ENCODE data around the gene CHCHD3. TPM values are rescaled to one million over a fixed set of nuclear protein-coding genes. Genes with fewer than 3 reads are reported as not detected.

CHCHD3 gene
- total RNA-seq, 2 donors from 2014 or later, result 36.1 to 43.0 TPM

- H3K36me3 ChIP-seq, result peaks cover 2% of the 10 kb centered on the region
- no peaks in the 10 kb centered on the region for H3K9me3 ChIP-seq
- no peaks in the 10 kb centered on the region for H3K27me3 ChIP-seq (replicated peaks; ENCODE audit: insufficient read depth)
- TF ChIP-seq, protein P1, sequence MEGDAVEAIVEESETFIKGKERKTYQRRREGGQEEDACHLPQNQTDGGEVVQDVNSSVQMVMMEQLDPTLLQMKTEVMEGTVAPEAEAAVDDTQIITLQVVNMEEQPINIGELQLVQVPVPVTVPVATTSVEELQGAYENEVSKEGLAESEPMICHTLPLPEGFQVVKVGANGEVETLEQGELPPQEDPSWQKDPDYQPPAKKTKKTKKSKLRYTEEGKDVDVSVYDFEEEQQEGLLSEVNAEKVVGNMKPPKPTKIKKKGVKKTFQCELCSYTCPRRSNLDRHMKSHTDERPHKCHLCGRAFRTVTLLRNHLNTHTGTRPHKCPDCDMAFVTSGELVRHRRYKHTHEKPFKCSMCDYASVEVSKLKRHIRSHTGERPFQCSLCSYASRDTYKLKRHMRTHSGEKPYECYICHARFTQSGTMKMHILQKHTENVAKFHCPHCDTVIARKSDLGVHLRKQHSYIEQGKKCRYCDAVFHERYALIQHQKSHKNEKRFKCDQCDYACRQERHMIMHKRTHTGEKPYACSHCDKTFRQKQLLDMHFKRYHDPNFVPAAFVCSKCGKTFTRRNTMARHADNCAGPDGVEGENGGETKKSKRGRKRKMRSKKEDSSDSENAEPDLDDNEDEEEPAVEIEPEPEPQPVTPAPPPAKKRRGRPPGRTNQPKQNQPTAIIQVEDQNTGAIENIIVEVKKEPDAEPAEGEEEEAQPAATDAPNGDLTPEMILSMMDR (IDR thresholded peaks at IDR 0.05), result no peak
- ATAC-seq (ENCODE audit: insufficient number of reproducible peaks, low FRiP score, low read depth) (no peak), DNase-seq (ENCODE audit: low spot score) (no peak)
- no peak overlapping the region for H3K4me3 ChIP-seq
- no peaks in the 10 kb centered on the region for H3K4me1 ChIP-seq (ENCODE audit: control insufficient read depth in 1 of 2, low read depth in 2 of 2)
- H3K27ac ChIP-seq, result no peak overlapping the region
Measured at GRCh38 chr7:132793474-132793873, 288.4 kb downstream of the CHCHD3 start.

GRCh38 chr7:132791036-132791435 is 290.9 kb downstream of the CHCHD3 start:
- H3K27ac ChIP-seq, result no peak overlapping the region
- no peaks in the 10 kb centered on the region for H3K36me3 ChIP-seq
- no peaks in the 10 kb centered on the region for H3K4me1 ChIP-seq (ENCODE audit: control insufficient read depth in 1 of 2, low read depth in 2 of 2)
- DNase-seq (ENCODE audit: low spot score), result no peak
- no peak for ATAC-seq (ENCODE audit: insufficient number of reproducible peaks, low FRiP score, low read depth)
- H3K4me3 ChIP-seq, result no peak overlapping the region
- H3K9me3 ChIP-seq, result no peaks in the 10 kb centered on the region
- TF ChIP-seq, protein P1 (IDR thresholded peaks at IDR 0.05), result no peak
- no peaks in the 10 kb centered on the region for H3K27me3 ChIP-seq (replicated peaks; ENCODE audit: insufficient read depth)

- ATAC-seq (ENCODE audit: insufficient number of reproducible peaks, low FRiP score, low read depth) (no peak), DNase-seq (ENCODE audit: low spot score) (no peak)
- Histone ChIP-seq H3K4me1 (ENCODE audit: control insufficient read depth in 1 of 2, low read depth in 2 of 2) (no peaks in the 10 kb centered on the region), H3K9me3 (no peaks in the 10 kb centered on the region), H3K27me3 (replicated peaks; ENCODE audit: insufficient read depth) (no peaks in the 10 kb centered on the region), H3K27ac (no peak overlapping the region), H3K36me3 (no peaks in the 10 kb centered on the region), H3K4me3 (no peak overlapping the region)
- TF ChIP-seq, protein P1 (IDR thresholded peaks at IDR 0.05), result no peak
Measured at GRCh38 chr7:132790104-132790503, 291.8 kb downstream of the CHCHD3 start.

DNA sequence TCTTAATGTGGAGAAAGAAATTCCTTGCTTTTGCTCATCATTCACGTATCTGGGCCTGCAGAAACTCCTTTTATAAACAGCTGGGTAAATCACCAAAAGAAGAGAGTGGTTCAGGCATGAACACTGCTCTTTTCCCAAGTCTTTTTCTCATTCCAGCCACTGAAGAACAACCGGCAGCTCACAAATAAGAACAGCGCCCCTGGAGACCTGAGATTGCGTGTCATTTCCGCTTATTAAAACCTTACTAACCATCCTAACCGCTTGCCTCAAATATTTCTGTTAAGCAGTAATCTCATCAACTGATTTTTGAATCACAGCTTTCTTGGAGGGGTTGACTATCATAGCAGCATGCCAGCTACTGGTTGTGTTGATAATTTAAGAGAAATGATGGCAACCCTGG is 292.6 kb downstream of the CHCHD3 start:
- no peaks in the 10 kb centered on the region for H3K27me3 ChIP-seq (replicated peaks; ENCODE audit: insufficient read depth)

GRCh38 chr7:132785870-132786269 is 296.0 kb downstream of the CHCHD3 start:
- H3K9me3 ChIP-seq, result no peaks in the 10 kb centered on the region
- H3K4me1 ChIP-seq (ENCODE audit: control insufficient read depth in 1 of 2, low read depth in 2 of 2), result no peaks in the 10 kb centered on the region
- TF ChIP-seq, protein P1 (IDR thresholded peaks at IDR 0.05), result no peak
- no peaks in the 10 kb centered on the region for H3K27me3 ChIP-seq (replicated peaks; ENCODE audit: insufficient read depth)
- H3K27ac ChIP-seq, result no peak overlapping the region
- no peak for ATAC-seq (ENCODE audit: insufficient number of reproducible peaks, low FRiP score, low read depth)
- no peak overlapping the region for H3K4me3 ChIP-seq
- no peak for DNase-seq (ENCODE audit: low spot score)
- peaks cover 3% of the 10 kb centered on the region for H3K36me3 ChIP-seq

More for the DNA sequence above, 292.6 kb downstream of the CHCHD3 start:
- H3K9me3 ChIP-seq, result no peaks in the 10 kb centered on the region
- DNase-seq (ENCODE audit: low spot score) (no peak), ATAC-seq (ENCODE audit: insufficient number of reproducible peaks, low FRiP score, low read depth) (no peak)
- no peak overlapping the region for H3K4me3 ChIP-seq
- no peaks in the 10 kb centered on the region for H3K4me1 ChIP-seq (ENCODE audit: control insufficient read depth in 1 of 2, low read depth in 2 of 2)
- peaks cover 3% of the 10 kb centered on the region for H3K36me3 ChIP-seq
- H3K27ac ChIP-seq, result no peak overlapping the region
- TF ChIP-seq, protein P1 (IDR thresholded peaks at IDR 0.05), result no peak

Measured in thoracic aorta (tissue), 2 donors.